GM12801 (cell line): ENCODE results near the gene ARMH1.

Source experiments
- CTCF ChIP-seq: IDR thresholded peaks from one replicate; pipeline ENCODE4 v1.5.1; 2011; ENCODE audit warnings: control low read depth; ENCODE audit not compliant: insufficient read length; ENCODE audit errors: extremely low read depth

Gene ARMH1

GRCh38 chr1:44672961-44673674 lies 1.4 kb upstream of the ARMH1 start:
- no peak for TF ChIP-seq CTCF

- TF ChIP-seq CTCF = no peak
These were observed 820 bp upstream of the ARMH1 start for GRCh38 chr1:44673675-44674112.

- TF ChIP-seq CTCF = no peak
These were observed 672 bp downstream of the ARMH1 start for GRCh38 chr1:44675186-44675585.

- TF ChIP-seq CTCF = no peak
These were observed 2.1 kb downstream of the ARMH1 start for GRCh38 chr1:44676484-44677200.

- TF ChIP-seq CTCF = no peak
These were observed 2.8 kb downstream of the ARMH1 start for GRCh38 chr1:44677201-44677766.

GRCh38 chr1:44678120-44678519 lies 3.6 kb downstream of the ARMH1 start:
- TF ChIP-seq CTCF = no peak

GRCh38 chr1:44678626-44679025 lies 4.1 kb downstream of the ARMH1 start:
- no peak for TF ChIP-seq CTCF
